OCI-LY1 (cell line): ENCODE data around the gene DMRT3.

Experiments
- H2AFZ ChIP-seq: fragments of 200-600 bp; sonication (generic), shearing (Covaris generic); 2 replicates; pipeline ENCODE4 v1.6.0; 2014; ENCODE audit warnings: antibody characterized with exemption, mild to moderate bottlenecking, low read length
- H3F3A ChIP-seq: fragments of 200-600 bp; sonication (generic), shearing (Covaris generic); 2 replicates; pipeline ENCODE4 v1.6.0; 2014; ENCODE audit warnings: mild to moderate bottlenecking, antibody characterized with exemption, low read length, moderate library complexity; ENCODE audit not compliant: insufficient read depth
- H3K27ac ChIP-seq: fragments of 200-600 bp; sonication (generic); 2 replicates; pipeline ENCODE4 v1.5.1; 2014; ENCODE audit warnings: low read length, mixed run types, mild to moderate bottlenecking, low read depth; ENCODE audit not compliant: poor library complexity, severe bottlenecking
- H3K27me3 ChIP-seq: fragments of 200-600 bp; sonication (generic); 2 replicates; pipeline ENCODE4 v1.6.0; 2014; ENCODE audit warnings: antibody characterized with exemption, mild to moderate bottlenecking, low read length, moderate library complexity; ENCODE audit not compliant: insufficient read depth
- H3K36me3 ChIP-seq: fragments of 200-600 bp; sonication (generic); 2 replicates; pipeline ENCODE4 v1.6.1; 2014; ENCODE audit warnings: mild to moderate bottlenecking, antibody characterized with exemption, low read length, moderate library complexity, mixed read lengths; ENCODE audit not compliant: insufficient read depth
- H3K4me1 ChIP-seq: fragments of 200-600 bp; sonication (generic); 2 replicates; pipeline ENCODE4 v1.5.1; 2014; ENCODE audit warnings: mild to moderate bottlenecking, low read length, moderate library complexity; ENCODE audit not compliant: insufficient read depth, severe bottlenecking
- H3K4me2 ChIP-seq: fragments of 200-600 bp; sonication (generic), shearing (Covaris generic); 2 replicates; pipeline ENCODE4 v1.6.1; 2014; ENCODE audit warnings: low read length
- H3K4me3 ChIP-seq: fragments of 200-600 bp; sonication (generic); 2 replicates; pipeline ENCODE4 v1.5.1; 2014; ENCODE audit warnings: low read length, low read depth, mild to moderate bottlenecking, mixed read lengths; ENCODE audit not compliant: poor library complexity, severe bottlenecking
- H3K79me2 ChIP-seq: fragments of 200-600 bp; shearing (Covaris generic); 2 replicates; pipeline ENCODE4 v1.6.1; 2016; ENCODE audit warnings: mixed run types, low read length, mixed read lengths; ENCODE audit not compliant: insufficient read depth
- H3K9ac ChIP-seq: fragments of 200-600 bp; sonication (generic), shearing (Covaris generic); 2 replicates; pipeline ENCODE4 v1.6.1; 2014; ENCODE audit warnings: mild to moderate bottlenecking, low read length, mixed read lengths
- H3K9me2 ChIP-seq: fragments of 200-600 bp; sonication (generic), shearing (Covaris generic); 2 replicates; pipeline ENCODE4 v1.6.1; 2014; ENCODE audit warnings: low read depth, mild to moderate bottlenecking, low read length, mixed read lengths
- H3K9me3 ChIP-seq: fragments of 200-600 bp; shearing (Covaris generic); 2 replicates; pipeline ENCODE4 v1.6.1; 2014; ENCODE audit warnings: low read length, mixed read lengths
- H4K20me1 ChIP-seq: fragments of 200-600 bp; sonication (generic), shearing (Covaris generic); 2 replicates; pipeline ENCODE4 v1.6.0; 2016; ENCODE audit warnings: mild to moderate bottlenecking, low read length; ENCODE audit not compliant: insufficient read depth
- EZH2 ChIP-seq: fragments of 200-600 bp; sonication (generic), shearing (Covaris generic); IDR thresholded peaks from 2 replicates; pipeline ENCODE4 v1.8.0; 2017; ENCODE audit warnings: borderline replicate concordance, mixed run types, mild to moderate bottlenecking, antibody characterized with exemption, low read length, moderate library complexity, mixed read lengths
- TF ChIP-seq, protein P1 (sequence below): fragments of 200-600 bp; sonication (generic), shearing (Covaris generic); IDR thresholded peaks from 2 replicates; pipeline ENCODE4 v1.5.1; 2017; ENCODE audit warnings: mild to moderate bottlenecking, antibody characterized with exemption, low read length, moderate library complexity, mixed read lengths

DMRT3 gene

DNA sequence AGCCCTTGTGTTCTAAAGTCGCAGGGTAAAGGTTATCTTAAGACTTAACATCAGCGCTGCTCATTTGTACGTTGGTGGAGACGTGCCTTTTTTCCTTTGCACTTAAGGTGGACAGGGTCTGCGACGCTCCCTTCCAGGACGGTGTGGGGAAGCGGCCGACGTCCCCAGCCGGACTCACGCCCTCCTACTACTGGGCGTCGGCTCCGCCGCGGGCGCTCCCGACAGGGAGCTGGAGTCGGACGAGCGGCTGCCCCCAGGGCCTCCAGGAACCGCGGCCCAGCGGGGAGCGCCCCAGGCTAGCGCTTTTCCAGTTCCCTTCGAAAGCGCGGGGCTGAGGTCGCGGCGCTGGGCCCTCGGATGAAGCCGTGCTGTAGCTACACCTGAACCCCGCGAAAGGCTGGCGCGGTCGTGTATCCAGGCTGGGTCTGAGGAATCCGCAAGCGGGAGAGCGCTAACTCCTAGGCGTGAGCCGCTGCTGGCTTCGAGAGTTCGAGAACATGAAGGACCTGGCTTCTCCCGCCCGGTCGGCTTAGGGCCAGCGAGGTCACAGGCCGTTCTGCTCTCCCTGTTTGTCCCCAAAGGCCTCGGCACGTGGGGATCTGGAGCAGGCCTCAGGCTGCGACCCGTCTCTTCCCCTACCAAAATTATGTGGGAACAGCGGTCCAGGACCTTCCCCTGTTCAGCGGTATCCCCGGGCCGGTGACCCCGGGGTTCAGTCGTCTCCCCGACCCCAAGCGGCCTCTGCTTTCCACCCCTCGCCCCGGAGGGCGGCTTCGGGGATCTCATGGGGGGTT is 3.8 kb upstream of the DMRT3 start:
- no peak overlapping the region for H3K27ac ChIP-seq
- H3K79me2 ChIP-seq, result no peaks in the 10 kb centered on the region
- H3K9ac ChIP-seq, result no peak overlapping the region
- H4K20me1 ChIP-seq, result no peaks in the 10 kb centered on the region
- H3K4me3 ChIP-seq, result no peak overlapping the region
- no peaks in the 10 kb centered on the region for H3K36me3 ChIP-seq
- H3K4me2 ChIP-seq, result no peak overlapping the region
- no peaks in the 10 kb centered on the region for H3K27me3 ChIP-seq
- H3F3A ChIP-seq, result no peaks in the 10 kb centered on the region
- no peaks in the 10 kb centered on the region for H3K9me3 ChIP-seq
- no peaks in the 10 kb centered on the region for H3K9me2 ChIP-seq
- TF ChIP-seq, protein P1, sequence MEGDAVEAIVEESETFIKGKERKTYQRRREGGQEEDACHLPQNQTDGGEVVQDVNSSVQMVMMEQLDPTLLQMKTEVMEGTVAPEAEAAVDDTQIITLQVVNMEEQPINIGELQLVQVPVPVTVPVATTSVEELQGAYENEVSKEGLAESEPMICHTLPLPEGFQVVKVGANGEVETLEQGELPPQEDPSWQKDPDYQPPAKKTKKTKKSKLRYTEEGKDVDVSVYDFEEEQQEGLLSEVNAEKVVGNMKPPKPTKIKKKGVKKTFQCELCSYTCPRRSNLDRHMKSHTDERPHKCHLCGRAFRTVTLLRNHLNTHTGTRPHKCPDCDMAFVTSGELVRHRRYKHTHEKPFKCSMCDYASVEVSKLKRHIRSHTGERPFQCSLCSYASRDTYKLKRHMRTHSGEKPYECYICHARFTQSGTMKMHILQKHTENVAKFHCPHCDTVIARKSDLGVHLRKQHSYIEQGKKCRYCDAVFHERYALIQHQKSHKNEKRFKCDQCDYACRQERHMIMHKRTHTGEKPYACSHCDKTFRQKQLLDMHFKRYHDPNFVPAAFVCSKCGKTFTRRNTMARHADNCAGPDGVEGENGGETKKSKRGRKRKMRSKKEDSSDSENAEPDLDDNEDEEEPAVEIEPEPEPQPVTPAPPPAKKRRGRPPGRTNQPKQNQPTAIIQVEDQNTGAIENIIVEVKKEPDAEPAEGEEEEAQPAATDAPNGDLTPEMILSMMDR, result no peak
- TF ChIP-seq EZH2, result no peak
- peaks cover 4% of the 10 kb centered on the region for H3K4me1 ChIP-seq
- no peak overlapping the region for H2AFZ ChIP-seq

DNA sequence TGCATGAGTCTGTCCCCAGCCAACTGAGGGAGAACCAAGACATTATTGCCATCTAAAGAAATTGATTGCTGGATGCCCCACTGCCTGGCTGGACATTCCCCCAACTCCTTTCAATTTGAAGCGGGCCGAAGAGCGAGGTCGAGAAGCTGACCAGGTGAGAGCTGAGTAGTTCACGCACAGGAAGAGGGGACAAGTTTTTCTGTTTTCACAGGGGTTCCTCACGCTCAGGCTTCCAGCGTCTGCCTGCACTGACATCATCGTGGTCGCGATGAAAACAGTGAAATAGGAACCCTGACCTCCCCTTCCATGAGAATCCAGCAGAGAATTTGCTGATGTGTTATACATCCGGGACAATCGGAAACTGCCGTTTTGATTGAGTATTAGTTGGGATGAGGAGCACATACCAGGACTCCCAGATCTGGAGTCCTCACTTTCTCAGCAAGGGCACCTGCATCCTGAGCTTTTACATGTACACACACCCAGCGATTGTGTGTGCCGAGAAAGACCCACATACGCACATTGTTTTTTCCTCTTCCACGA is 3.1 kb upstream of the DMRT3 start:
- no peak overlapping the region for H2AFZ ChIP-seq
- H3K4me2 ChIP-seq, result no peak overlapping the region
- H3K27me3 ChIP-seq, result no peaks in the 10 kb centered on the region
- H3K4me1 ChIP-seq, result no peaks in the 10 kb centered on the region
- no peak overlapping the region for H3K4me3 ChIP-seq
- H3K27ac ChIP-seq, result no peak overlapping the region
- no peaks in the 10 kb centered on the region for H3K36me3 ChIP-seq
- H3K79me2 ChIP-seq, result no peaks in the 10 kb centered on the region
- no peaks in the 10 kb centered on the region for H4K20me1 ChIP-seq
- H3K9ac ChIP-seq, result no peak overlapping the region
- H3F3A ChIP-seq, result no peaks in the 10 kb centered on the region
- no peak for TF ChIP-seq EZH2
- TF ChIP-seq, protein P1, result no peak
- no peaks in the 10 kb centered on the region for H3K9me3 ChIP-seq
- H3K9me2 ChIP-seq, result no peaks in the 10 kb centered on the region

DNA sequence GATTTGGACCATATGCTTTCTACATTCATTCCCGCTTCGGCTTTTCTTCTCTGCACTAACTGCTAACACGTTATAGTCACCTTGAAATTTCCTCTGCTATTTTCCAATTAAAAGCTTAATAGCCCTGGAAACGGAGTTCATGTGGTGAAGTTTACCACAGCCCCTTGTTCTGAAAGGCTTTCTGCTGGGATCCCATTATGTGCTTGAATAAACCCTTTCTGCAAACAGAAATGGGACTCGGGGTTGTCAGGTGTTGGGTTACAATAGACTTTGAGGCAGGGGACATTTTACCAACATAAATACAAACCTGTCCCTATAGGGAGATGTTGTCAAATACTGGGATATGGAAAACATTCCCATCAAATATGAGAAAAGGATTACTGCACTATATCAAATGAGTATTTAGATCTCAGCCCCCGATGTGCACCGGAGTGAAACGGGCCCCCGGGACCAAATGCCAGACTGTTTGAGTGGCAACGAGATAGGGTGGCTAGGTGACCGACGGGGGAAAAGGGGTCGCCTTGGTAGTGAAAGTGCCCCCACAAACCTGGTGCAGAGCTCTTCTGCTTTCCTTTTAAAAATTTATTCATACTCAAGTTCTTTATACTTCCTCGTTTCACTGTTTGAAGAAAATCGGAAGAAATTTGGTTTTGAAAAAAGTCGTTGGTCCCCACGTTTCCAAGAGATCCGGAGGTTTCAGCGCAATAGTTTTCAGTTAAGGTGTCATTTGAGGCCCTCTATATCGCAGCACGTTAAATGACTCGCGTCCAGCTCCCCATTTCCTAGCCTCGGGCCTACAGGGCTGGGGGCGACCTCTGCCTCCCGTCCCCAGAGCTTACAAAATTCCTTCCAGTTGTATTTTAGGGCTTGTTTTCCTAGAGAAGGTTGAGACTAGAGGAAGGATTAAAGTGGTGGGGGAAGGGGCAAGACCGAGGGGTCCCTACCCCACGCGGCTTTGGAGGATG is 2.1 kb upstream of the DMRT3 start:
- H3K4me2 ChIP-seq, result no peak overlapping the region
- no peak overlapping the region for H3K9ac ChIP-seq
- H4K20me1 ChIP-seq, result no peaks in the 10 kb centered on the region
- no peaks in the 10 kb centered on the region for H3K9me2 ChIP-seq
- TF ChIP-seq, protein P1, result no peak
- no peak for TF ChIP-seq EZH2
- no peaks in the 10 kb centered on the region for H3K79me2 ChIP-seq
- no peaks in the 10 kb centered on the region for H3K9me3 ChIP-seq
- H3F3A ChIP-seq, result no peaks in the 10 kb centered on the region
- no peaks in the 10 kb centered on the region for H3K27me3 ChIP-seq
- no peak overlapping the region for H3K27ac ChIP-seq
- no peak overlapping the region for H3K4me3 ChIP-seq
- no peak overlapping the region for H2AFZ ChIP-seq
- H3K4me1 ChIP-seq, result no peaks in the 10 kb centered on the region
- no peaks in the 10 kb centered on the region for H3K36me3 ChIP-seq
